GM18519 (cell line): Measurements from ENCODE around the gene IGFL4.
"Not testable (repeated sequence)": the region's sequence is repeated elsewhere in the genome, so short reads cannot be mapped to it uniquely, and the experiment has no call there.

ENCODE experiments used
- ATAC-seq: cut with Tn5 transposase; IDR thresholded peaks from one replicate; pipeline ENCODE4 v1.9.1; 2021; ENCODE audit warnings: mild to moderate bottlenecking, moderate library complexity; ENCODE audit not compliant: unreplicated experiment, low FRiP score

The IGFL4 gene

DNA sequence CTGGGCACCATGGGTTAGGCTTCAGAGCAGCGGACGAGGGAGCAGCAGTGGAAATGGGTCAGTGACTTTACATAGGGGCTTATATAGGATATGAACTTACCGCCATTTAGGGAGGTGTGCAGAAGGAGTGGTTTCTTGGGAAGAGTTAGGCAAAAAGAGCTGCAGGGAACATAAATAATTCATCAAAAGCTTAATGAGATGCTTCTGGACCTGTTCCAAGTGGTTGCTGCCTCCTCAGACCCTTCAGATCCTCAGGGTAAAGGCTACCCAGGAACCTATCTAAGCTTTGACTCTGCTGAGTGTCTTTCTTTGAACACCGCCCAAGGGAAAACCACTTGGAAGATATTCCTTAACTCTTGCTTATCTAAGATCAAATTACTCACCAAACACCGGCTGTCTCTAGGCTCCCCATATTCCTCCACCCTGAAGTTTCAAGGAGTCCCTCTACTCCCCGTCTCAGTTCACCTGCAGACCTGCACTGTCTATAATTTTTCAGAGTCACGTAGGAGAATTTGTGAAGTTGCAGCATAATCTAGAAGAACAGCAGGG lies at the start of gene IGFL4:
TSS of gene IGFL4 (minus strand) at position 51 of the 549 bp plus-strand sequence. CDS start at position 11, 40 bp downstream.
- no peak for ATAC-seq

DNA sequence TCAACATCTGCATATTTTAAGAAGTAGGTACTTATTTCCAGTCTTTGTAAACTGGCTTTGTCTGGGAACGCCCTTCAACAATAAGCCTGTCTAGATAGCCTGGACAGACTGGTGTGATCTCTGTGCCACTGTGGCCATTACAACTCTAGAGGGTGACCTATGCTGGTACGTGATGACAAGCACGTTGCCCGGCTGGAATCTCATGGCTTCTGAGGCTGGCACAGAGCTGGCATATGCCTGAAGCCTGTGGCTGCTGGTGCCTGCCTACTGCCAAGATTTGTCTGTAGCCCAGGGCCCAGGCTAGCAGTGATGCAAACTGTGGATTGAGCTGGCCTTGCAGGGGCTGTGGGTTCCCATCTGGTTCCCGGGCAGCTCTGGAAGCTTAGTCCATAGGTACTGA lies 49.6 kb upstream of the IGFL4 start:
- no peak for ATAC-seq

DNA sequence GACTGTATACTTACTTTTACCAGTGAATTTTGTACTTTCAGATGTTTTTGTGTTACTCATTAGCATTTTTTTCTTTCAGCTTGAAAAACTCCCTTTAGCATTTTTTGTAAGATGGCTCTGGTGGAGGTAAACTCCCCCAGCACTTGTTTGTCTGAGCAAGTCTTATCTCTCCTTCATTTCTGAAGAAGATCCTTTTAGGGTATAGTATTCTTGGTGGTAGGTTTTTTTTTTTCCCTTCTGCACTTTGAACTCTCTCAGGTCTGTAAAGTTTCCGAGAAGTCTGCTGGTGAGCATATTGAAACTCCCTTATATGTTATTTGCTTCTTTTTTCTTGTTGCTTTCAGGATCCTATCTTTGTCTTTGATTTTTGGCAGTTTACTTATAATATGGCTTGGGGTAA lies 48.6 kb upstream of the IGFL4 start:
- no peak for ATAC-seq

DNA sequence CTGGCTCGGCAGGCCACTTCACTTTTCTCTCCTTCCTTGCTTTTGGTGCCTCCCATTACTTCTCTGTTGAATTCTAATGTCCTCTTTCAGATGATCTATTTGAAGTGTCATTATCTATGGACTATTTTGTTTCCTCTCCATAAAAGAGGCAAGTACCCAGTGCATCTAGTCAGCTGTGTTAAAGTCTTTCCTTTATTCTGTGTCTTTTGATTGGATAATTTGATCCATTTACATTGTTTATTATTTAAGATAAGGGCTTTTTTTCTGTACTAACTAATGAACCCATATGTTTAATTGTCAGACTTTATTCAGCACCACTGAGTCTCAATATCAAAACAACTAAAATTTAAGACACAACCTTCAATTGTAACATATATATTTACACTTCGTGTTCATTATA lies 47.3 kb upstream of the IGFL4 start:
- no peak for ATAC-seq

DNA sequence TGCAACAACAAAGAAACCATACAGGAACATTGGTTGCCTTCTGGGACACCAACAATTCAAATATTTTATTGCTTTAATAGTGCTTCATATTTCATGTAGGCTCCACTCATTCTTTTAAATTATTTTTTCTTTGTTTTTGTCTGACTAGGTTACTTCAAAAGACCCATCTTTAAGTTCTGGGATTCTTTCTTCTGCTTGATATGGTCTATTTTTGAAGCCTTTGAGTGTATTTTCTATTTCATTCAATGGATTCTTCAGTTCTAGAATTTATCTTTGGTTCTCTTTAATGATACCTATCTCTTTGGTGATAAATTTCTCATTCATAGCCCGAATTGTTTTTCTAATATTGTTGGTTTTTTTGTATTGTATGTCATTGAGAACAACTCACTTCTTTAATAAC lies 45.1 kb upstream of the IGFL4 start:
- no peak for ATAC-seq

DNA sequence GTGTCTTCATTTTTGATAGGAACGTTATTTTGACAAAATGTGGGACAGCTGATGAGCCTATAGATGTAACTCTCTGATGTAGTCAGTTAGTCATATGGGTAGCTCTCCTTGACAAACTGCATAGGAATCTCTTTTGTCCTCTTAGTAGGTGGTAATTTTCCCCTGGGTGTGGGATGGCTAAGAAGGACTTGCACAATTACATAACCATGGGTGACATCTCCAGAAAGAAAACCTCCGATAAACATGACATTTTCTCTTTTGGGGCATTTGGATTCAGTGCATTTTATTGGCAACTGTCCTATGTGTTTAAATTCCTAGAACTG lies 41.9 kb upstream of the IGFL4 start:
- no peak for ATAC-seq

DNA sequence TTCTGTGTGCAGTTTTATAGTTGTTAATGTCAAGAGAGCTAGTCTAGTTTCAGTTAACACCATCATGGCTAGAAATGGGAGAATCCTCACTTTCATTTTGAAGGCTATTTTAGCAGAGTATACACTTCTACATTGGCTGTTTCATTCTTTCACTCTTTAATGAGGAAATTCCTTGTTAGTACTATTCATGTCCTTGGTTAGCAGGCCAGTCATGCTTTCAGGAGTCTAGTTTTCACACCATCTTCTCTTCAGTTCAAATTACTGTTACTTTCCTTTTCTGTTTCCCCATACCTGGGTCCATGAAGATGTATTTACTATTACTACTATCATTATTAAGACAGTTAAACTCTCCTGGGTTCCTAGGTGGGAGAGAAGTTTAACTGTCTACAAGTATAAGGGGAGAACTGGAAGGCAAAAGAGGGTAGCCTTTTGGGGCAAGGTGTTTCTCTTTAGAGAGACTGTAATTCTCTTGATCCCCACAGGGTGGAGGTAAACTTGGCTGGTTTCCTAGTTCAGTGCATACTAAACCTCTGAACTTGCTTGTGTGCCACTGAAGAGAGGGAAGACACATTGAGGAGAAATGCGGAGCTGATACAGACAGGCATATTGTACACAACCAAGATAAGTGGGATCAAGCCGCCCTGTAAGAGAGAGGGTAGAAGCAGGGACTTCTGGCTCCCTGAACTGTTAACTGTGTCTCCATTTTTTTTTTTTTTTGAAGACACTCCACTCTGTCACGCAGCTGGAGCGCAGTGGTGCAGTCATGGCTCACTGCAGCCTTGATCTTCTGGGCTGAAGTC lies 41.3 kb upstream of the IGFL4 start:
- ATAC-seq = no peak

DNA sequence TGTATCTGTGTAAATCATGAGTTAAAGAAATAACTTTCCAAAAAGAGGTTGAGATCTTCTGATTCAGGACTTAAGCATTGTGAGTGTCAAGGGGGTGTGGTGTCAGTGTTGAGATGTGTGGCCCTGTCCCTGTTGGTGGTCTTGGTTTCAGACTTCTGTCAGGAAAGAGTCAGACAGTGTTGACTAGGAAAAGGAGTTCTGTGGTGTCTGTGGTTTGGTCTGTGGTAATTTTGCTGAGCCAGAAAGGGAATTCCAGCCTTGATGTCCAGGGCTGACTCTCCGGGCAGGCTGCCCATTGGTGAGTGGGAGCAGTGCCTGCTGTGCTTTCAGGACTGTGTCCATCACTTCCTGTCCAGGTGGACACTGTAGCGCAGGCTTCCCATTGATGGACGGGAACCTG lies 39.8 kb upstream of the IGFL4 start:
- no peak for ATAC-seq

DNA sequence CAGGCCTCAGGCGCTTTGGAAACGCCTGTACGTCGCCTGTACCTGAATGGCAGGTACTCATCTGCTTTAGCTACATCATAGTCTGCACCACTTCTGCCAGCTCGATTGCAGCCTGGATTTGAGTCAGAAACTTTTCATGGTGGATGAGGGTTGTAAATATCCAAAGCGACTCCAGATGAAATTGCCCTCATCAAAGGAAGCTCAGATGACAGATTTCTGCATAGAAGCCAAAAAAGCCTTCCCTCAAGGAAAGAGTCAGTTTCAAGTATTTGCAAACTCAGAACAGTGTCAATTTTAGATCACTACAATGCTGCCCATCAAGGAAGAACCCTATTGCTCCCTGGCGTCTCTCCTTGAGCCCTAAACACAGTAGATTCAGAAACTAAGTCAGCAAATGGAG lies 38.8 kb upstream of the IGFL4 start:
- ATAC-seq = no peak

DNA sequence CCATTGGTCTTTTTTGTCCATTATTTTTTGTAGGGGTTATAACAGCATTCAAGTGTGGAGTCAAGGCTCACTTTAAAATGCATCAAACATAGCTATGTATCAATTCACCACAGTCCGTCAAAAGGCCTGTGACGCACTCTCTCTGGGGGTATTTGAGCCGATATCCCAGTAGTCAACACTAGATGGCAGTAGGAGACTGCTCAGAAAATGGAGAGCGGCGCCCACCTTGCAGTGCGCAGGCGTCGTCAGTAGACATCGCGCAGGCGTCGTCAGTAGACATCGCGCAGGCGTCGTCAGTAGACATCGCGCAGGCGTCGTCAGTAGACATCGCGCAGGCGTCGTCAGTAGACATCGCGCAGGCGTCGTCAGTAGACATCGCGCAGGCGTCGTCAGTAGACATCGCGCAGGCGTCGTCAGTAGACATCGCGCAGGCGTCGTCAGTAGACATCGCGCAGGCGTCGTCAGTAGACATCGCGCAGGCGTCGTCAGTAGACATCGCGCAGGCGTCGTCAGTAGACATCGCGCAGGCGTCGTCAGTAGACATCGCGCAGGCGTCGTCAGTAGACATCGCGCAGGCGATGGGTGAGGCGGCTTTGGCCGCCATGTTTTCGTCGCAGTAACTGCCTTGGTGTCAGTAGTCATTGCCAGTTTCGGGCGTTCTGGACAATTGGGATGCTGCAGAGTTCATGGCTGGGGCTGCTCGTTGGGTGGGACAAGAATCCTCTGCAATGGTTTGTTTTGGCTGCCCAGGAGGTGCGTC lies 38.0 kb upstream of the IGFL4 start:
- ATAC-seq = not testable (repeated sequence)

DNA sequence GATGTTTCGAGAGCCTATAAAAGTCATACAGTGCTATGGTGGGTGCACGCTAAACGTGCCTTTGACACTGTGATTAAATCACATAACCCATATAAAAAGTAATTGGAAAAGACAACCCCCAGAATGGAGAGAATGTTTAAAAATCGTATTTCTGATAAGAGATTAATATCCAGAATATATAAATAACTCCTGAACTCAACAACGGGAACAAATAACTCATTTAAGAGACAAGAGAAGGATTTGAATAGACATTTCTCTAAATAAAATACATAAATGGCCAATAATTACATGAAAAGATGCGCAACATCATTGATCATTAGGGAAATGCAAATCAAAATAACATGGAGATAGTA lies 37.0 kb upstream of the IGFL4 start:
- ATAC-seq = no peak

DNA sequence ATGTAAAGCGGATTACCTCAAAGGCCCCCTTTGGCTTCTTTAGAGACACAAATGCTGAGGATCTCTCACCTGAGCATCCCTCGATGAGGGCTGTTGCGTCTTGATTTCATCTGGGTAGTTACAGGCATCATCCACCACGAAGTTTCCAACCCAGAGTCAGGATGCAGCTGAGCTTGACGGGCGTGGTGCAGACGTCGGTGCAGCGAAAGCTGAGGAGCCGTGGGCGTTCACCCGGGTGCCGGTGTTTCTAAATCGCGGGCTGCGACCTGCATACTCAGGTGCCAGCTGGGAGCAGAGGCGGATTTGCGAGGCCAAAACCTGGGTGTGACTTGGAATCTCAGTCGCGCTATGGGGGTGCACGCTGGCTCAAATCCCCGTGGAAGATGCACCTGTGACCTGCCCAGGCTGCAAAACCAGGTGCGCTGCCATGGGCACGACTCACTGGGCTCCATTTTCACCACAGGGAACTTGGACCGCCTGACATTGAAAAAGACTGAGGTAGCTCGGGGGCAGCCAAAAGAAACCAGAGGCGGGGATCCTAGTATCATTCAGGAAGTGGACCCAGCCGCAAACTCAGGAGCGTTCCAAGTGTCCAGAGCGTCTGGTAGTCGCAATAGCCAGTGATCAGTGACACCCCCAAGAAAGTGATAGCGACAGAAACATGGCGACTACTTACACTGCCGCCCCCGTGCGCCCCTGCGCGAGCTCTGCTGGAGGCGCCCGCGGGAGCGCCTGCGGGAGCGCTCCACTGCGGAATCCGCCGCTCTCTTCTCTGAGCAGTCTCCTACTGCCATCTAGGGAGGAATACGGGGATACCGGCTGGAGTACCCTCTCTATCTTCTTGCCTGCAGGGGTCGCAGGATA lies 36.4 kb upstream of the IGFL4 start:
- no peak for ATAC-seq

DNA sequence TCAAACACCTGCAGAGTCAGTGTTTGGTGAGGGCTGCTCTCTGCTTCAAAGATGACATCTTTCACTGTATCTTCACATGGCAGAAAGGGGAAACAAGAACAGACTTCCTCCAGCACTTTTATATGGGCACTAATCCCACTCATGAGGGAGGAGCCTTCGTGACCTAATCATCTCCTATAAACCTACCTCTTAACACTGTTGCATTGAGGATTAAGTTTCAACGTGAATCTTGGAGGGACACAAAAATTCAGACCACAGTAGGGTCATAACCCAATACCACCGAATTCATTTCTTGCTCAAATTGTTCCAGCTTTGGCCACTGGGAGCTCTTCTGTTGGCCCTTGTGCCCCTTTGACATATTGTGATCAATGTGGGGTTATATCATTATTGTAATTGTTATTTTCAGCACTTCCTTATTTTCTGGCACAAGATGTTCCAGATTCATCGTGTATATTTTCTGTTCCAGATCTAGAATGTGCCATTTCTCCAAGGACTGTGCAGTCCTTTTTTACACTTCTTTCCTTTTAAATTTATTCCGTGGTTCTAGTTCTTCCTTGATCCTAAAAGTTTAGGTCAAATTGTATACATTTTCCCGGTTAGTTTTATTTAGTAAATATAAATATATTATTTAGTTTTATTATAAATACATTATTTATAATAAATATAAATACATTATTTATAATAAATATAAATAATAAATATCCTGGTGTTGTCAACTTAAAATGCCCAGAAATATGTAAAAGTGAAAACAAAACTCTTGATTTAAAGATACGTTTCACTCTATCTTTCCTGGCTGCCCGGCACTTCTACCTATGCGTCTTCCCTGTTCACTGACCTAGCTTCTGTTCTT lies 35.5 kb upstream of the IGFL4 start:
- ATAC-seq = no peak

DNA sequence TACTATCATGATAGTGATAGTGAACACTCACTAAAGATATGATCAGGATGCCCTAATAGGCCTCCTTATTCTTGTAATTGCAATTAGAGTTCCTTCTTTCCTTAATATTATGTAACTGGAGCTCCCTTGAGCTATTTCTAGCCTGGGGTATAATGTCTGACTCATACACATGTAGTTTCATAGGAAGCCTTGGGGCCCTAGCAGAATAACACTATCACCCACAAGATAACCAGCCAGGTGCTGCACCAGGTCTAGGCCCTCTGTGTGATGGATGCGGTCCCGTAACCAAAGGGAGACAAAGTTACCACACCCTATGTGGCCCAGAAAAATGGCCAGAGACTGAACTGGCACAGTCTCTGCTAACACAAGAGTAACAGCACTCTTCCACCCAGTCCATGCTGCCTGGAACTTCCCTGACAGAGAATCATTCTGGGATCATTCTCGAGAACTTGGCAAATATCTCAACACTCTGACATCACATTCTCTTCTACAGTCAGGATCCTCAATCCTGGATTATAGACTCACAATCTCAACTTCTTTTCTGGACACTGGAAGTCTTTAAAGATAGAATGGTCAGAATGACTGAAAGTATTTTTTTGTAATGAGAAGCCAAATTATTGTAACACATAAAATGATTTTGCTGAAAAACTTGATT lies 32.6 kb upstream of the IGFL4 start:
- ATAC-seq = no peak

DNA sequence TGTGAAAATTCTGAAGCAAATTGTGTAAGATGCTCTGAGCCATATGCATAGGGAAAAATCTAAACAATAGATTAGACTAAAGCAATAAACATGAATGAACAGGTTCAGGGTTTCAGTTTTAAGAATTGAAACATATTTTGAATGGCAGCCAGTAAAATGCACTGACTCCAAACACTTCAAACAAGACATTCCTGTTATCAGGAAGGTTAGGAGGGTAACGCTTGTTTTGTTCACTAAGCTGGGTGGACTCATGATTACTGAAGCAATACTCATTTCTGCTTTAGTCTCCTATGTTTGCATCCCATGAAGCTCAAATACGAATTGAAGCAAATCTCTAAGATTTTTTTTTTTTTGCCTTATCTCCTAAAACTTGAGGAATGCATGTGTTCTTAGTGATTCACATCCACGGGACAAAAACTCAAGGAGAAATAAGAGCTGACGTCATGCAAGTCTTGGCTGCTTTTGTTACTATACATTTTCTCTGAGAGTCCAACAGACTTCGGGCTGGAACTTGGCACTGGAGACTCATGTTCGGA lies 29.1 kb upstream of the IGFL4 start:
- ATAC-seq = no peak

DNA sequence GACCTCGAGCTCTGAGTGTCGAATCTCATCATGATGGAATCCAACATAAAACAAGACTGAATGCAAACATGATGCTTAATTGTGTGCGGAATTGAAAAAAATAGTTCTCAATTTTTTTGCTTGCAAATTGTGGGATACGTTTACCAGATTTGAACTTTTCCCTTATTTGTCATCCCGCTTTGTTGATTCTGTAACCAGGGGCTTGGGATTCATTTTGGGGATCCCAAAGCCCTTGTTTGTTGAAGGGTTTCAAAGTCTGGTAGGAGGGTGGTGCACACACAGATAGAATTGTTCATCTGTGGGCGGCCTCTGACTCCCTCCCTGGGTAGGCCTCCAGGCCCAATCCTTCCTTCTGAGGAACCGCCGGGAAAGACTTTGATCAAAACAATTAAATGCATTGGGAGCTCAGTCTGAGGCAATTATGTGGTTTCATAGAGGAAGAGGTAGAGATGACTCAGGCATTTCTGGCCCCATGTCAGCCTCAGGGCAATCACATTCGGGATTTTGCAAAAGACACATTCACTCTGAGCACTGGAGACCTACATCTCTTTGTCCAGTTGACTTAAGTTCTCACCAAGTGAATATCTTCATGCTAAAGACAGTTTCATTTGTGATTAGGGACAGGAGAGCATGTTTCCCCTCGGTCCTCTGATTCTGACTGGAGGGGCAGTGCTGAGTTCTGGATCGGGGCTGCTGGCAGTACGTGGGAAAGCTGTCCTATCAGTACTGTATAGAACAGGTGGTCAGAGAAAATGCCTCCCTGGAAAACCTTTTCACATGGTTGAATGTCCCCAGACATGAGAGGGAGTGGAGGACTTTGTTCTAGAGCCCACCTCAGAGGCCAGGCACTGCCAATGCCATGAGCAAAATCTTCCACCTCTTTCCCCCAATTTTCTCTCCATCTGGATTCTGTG lies 27.8 kb upstream of the IGFL4 start:
- no peak for ATAC-seq

DNA sequence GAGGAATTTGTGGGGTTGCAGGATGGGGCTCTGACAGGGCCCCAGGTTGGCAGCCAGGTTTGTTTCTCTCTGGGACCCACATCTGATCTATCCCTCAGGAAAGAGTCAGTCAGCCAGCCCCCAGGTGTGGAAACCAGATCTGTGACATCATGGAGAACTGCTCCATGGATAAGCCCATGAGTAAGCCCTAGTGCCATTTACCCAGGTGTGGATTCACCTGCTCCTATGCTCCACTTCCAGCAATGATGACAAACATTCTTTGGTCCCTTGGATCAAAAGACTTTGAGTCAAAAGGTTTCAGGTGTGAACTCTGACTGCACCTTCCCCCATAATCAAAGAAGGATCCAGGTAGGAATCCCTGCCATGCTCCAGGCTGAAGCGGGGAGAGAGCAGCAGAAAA lies 26.9 kb upstream of the IGFL4 start:
- no peak for ATAC-seq

DNA sequence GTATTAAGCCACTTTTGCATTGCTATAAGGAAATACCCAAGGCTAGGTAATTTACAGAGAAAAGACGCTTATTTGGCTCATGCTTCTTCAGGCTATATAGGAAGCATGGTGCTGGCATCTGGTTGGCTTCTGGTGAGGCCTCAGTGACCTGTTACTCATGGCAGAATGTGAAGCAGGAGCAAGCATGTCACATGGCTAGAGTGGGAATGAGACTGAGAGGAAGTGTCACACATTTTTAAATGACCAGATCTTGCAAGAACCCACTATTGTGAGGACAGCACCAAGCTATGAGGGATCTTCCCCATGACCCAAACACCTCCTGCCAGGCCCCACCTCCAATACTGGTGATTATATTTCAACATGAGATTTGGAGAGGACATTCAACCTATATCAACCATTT lies 25.7 kb upstream of the IGFL4 start:
- ATAC-seq = no peak
